GM18499 (cell line): ENCODE results near the gene LMAN1L.

Experiments used
- ATAC-seq: cut with Tn5 transposase; IDR thresholded peaks from one replicate; pipeline ENCODE4 v1.9.1; 2021; ENCODE audit warnings: moderate number of reproducible peaks; ENCODE audit not compliant: insufficient read depth, unreplicated experiment

The LMAN1L gene

DNA sequence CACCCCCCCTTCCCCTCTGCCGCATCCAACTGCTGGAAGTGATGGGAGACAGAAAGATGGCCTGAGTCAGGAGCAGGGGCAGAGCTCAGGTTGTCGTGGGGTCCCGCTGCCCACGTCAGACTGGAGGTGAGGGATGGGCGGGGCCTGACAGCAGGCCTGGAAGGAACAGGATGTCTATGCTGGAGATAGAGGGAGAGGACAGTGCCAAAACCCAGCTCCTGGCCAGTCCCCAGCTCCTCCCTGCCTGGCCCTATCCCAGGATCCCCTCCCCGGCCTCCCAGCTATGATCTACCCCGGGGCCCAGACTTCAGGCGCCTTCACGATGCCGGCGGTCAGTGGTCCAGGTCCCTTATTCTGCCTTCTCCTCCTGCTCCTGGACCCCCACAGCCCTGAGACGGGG, at the start of gene LMAN1L:
Gene LMAN1L (plus strand): TSS at position 303 of the 400 bp plus-strand sequence. CDS start 20 bp downstream, at position 323.
- no peak for ATAC-seq

DNA sequence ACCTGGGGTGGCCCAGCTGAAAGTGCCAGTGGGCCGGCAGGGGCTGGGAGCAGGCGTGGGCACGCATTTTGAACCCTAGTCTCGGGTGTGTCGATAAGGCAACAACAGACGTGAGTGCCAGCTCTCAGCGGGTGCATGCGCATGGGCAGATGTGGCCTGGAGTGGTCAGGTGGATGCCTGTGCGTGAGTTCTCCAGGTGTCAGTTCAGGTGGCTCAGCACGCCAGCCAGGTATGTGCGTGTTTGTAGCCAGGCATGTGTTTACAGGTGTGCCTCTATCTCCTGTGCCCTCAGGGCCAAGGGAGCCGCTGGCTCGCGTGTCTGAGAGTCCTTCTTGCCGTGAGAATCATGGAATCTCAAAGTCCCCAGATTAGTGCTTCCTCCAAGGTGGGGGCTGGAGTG, 49.2 kb upstream of the LMAN1L start:
- no peak for ATAC-seq

DNA sequence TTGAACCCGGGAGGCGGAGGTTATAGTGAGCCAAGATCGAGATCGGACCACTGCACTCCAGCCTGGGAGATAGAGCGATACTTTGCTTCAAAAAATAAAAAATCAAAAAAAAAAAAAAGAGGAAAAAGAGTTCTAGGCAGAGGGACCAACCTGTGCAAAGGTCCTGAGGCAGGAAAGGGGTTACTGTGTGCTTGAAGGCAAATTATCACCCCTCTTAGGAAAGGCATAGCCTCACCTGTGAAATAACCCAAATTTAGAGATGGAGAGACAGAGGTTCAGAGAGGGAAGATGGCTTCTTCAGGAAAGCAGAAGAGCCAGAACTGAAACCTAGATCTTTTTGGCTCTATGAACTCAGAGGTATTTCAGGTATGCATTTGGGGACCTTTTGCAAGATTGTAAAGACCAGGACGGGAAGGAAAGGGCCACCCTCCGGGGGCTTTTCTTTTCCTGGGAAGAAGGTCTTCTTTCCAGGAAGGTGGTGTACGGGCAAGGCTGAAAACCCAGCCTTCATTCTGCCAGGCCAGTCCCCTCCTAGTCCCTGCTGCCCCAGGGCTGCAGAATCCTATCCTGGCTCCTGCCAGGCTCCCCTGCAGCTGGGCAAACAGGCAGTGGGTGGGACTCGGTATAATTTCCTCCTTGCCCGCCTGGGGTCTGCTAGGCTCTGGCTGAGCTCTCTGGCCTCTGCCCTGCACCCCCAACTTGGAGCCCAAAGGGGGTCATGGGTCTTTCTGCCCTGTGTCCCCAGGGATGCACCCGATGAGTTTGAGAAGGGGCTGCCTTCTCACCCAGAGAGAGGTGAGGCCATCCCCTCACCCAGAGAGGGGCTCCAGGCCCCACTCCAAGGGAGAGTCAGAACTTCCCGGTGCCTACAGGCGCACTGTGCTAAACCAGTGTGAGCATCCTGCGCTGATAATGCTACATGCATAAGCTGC, 45.2 kb upstream of the LMAN1L start:
- ATAC-seq = no peak

DNA sequence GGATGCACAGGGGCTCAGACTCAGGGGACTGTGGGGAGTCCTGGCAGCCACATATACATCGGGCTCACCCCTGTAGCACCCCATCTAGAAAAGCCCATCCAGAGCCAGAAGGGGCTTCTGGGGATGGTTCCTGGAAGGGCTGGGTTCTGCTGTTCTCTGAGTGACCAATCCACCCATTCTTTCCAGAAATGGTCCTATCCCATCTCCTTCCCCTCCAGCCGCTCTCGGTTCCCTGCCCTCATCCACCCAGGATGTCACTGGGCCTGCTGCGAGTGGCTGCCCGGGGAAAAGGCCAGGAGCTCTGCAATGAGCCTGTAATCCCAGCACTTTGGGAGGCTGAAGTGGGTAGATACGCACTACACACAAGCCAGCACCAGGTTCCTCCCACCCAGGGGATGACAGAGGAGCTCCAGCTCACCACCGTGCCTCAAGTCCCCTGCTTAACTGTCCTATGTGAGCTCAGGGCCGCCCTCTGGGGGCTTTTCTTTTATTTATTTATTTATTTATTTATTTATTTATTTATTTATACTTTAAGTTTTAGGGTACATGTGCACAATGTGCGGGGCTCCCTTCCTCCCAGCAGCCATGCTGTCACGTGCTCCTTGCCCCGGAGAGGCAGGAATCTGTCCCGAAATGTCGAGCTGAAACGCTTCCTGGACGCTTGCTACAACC, 44.4 kb upstream of the LMAN1L start:
- ATAC-seq = no peak

DNA sequence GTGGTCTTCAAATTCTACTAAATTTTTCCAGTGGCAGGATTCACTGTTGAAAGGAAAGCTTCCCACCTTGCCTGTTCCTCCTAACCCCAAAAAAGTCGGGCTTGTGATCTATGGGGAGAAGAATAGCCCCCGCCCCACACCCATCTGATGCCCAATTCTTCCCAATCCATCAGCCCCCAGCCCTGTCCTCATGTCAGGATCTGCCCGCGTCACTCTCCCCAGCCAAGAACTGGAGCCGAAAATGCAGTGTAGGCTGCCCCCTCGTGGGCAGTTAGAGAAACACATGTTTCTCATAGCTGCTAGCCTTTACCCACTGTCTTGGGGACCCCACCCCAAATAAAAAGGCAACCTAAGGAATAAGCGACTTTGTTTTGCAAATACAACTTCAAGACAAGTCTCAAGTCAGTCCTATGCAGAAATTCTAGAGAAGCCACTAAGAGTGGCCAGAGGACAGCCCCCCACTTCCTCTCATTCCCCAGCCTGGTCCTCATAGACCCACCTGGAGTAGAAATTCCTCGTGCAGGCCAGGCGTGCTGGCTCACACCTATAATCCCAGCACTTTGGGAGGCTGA, 43.8 kb upstream of the LMAN1L start:
- ATAC-seq = no peak

DNA sequence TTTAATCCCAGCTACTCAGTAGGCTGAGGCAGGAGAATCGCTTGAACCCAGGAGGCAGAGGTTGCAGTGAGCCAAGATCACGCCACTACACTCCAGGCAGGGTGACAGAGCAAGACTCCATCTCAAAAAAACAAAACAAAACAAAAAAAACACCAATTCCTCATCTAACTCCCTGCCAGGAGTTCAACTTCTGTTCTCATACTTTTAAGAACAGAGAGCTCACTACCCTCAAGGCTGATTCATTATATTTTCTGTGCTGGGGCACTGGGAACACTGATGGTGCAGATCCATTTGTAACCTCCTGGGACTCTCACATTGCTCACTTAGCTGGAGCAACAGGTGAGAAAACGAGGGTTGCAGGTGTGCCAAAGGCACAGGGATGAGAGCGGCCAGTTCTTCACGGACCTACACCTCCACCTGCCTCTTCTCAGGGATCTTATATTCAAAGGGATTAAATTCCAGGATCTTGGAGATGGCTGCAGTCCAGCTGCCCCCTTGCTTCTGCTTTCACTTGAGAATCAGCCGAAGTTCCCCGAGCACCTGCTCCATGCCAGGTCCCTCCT, 43.1 kb upstream of the LMAN1L start:
- no peak for ATAC-seq

DNA sequence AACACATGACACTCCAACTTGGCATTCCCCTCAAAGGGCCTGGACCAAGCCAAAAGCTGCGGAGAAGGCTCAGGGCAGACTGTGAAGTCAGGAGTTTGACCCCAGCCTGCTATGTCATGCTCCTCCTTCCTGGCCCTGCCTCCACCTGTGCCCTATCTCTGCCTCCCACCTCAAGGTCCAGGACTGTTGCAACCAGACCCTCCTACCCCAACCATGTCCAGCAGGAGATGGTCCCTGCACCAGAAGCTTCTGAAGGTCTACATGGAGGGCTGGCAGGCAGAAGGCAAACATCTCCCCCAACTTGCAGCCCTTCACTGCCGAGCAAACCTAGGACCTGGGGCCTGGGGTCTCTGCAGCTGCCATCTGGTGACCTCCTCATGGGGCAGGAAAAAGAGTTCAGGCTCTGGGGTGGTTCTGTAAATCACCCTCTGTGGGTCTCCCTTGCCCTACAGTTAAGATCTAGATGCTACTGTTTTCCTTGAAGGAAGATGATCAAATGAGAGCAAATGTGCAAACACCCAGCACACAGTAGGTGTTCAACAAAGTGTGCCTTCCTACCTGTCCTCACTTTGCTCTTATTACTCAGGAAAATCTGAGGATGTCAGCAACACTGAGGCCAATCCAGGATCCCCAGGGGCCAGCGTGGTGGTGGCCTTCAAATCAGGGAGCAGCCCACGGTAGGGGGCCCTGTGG, 42.3 kb upstream of the LMAN1L start:
- no peak for ATAC-seq

DNA sequence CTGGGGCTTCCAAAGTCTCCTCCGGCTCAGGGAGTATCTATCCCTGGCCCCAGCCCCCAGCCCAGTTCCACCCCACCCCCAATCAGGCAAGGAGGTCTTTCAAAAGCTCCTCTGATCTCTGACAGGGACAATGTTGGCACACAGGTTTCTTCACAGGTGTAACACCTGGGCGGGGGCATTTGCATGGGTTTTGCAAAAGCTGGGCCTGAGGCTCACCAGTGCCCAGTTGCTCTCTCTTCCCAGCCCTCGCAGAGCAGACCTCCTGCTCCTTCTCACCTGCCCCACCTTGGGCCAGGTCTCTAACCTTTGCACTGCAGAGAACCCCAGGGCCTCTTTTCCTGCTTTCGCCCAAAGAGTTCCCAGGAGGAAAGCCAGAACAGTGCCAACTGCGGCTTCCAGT, 39.3 kb upstream of the LMAN1L start:
- no peak for ATAC-seq

DNA sequence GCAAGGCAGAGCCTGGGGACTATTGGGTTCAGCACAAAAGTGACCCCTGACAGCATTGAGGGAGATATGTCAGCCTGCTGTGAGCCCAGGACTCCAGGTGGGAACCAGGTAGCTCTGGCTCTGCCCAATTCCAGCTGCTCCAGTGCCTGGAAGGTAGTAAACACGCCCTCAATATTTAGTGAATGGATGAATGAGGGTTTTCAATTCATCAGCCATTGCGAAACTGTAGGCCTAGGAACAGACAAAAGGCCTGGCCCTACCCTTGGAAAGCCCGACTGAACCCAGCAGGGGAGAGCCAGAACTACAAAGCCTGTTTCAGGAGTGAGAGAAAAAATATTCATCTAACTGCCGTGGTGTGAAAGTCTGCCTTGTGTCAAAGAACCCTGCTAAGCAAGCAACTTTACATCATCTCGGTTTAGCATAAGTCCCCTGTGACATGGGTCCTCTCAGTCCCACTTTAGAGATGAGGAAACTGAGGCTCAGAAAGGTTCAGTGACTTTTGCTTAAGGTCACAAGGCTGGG, 38.8 kb upstream of the LMAN1L start:
- ATAC-seq = no peak

DNA sequence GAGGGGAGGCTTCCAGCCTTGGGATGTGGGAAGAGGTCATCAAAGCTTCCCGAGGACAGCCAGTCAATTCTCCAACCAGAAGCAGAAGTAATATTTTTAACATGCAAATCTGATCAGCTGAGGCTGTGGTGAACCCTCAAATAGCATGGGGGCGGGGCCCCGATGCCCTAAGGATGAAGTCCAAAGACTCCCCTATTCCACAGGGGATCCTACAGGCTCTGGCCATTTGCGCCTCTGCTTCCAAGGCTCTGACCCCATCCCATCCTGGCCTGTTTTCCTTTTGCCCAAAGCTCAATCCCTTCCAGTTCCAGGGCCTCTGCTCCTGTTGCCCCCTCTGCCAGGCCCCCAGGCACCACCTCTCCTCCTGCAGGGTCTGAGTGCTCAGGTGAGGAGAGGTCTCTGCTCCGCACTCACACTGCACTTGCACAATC, 37.5 kb upstream of the LMAN1L start:
- ATAC-seq = no peak

DNA sequence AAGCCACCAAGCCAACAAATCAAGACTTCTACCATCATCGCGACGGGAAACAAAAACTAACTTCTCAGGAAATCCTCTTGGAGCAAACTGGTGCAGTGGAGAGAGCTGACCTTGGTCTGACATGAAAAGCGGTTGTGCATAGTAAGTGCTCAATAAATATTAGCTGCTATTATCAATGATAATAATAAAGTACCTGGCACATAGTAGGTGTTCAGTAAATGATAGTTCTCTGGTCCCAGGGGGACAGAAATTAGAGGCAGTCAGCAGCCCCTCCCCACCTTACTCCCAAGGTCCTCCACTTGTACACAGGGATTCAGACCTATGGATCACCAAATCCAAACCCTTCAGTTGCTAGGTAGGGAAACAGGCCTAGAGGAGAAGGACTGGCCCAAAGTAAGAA, 36.7 kb upstream of the LMAN1L start:
- no peak for ATAC-seq

DNA sequence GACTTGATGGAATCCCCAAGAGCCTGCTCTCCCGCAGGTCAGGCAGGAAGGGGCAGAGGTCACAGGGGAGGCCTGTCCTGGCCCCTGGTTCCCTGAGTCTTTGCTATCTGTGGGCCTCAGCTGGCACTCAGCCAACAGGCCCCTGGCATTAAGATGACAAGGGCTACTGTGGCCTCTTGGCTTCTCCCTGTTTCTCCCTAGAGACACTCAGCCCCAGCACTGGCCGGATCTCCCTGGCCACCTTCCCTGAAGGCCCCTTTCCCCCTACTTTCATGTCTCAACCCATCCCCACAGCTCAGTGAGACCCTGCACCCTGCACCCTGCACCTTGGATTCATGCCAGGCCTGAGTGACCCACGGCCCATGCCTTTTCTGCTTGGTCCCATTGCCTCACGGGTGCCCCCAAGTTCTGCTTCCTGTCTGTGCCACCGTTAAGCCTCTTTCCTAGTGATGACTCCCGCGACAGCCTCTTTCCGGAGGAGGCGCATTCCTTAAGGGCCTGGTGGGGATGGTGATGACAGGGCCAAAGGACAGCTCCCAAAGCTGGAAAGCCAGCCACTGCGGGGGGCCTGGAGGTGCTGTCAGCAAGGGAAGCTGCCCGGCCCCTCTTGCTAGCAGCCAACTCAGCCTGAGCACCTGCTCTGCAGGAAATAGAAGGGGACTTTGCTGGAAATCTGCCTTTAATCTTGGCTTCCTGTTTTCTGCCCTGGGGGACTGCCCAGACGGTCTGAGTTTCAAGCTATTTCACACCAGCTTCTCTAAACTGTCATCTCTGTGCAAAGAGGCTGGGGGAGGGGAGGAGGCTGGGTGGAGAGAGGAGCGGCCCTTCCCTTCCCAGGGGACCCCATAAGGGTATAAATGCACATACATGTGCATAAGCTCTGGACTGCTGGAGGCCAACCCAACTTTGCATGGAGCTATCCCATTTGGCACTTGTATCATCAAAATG, 35.5 kb upstream of the LMAN1L start:
- no peak for ATAC-seq

DNA sequence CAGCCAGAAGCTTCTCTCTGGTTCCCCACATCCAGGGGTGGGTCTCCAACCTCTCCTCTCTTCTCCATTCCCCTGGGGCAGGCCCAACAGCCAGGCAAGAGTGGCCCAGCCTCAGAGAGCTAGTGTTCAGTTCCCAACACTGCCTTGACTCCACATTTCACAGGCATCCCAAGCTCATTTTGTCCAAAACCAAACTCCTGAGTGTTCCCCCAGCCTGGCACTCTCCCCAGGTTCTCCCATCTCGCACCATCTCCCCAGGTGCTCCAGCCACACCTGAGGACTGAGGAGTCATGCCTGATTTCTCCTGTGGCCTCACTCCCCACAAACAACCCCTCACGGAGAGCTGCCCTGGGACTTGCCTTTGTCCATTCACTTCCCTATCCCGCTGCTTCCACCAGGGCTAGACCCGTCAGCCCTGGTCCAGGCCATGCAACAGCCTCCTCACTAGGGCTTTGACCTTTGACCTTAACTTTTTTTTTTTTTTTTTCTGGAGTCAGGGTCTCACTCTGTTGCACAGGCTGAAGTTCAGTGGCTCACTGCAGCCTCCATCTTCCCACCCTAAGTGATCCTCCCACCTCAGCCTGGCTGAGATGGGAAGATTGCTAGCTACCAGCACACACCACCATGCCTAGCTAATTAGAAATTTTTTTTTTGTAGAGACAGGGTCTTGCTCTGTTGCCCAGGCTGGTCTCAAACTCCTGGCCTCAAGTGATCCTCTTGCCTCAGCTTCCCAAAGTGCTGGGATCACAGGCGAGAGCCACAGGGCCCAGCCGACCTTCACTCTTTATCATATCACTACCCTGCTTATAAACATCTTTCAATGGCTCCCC, 34.7 kb upstream of the LMAN1L start:
- ATAC-seq = no peak

DNA sequence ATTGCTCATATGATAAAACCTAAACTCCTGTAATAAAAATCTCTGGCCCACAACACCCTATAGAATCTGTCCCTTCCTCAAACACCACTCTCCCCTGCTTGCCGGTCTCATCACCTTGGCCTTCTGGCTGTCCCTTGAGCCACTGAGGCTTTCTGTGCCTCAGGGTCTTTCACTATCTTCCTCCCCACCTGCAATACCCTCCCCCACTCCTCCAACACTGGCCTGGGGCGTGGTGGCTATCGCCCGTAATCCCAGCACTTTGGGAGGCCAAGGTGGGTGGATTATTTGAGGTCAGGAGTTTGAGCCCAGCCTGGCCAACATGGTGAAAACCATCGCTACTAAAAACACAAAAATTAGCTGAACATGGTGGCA, 34.0 kb upstream of the LMAN1L start:
- no peak for ATAC-seq

DNA sequence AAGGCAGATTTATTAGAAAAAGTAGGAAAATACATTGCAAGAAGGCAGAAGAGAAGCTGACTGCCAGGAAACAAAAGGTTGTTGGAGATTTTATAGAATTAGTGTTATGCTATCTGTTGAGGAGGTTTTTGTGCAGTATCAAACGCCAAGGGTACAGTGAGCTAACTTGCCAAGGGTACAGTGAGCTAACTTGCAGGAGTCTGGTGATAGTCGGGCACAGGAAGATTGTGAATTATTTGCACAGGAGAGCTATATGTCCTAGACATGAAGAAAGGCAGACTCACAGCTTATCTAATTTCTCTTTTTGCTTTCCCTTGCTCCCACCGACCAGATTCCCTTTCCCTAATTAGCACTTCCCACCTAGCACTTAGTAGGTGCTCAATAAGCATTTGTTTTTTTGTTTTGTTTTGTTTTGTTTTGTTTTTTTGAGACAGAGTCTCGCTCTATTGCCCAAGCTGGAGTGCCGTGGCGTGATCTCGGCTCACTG, 33.4 kb upstream of the LMAN1L start:
- no peak for ATAC-seq

DNA sequence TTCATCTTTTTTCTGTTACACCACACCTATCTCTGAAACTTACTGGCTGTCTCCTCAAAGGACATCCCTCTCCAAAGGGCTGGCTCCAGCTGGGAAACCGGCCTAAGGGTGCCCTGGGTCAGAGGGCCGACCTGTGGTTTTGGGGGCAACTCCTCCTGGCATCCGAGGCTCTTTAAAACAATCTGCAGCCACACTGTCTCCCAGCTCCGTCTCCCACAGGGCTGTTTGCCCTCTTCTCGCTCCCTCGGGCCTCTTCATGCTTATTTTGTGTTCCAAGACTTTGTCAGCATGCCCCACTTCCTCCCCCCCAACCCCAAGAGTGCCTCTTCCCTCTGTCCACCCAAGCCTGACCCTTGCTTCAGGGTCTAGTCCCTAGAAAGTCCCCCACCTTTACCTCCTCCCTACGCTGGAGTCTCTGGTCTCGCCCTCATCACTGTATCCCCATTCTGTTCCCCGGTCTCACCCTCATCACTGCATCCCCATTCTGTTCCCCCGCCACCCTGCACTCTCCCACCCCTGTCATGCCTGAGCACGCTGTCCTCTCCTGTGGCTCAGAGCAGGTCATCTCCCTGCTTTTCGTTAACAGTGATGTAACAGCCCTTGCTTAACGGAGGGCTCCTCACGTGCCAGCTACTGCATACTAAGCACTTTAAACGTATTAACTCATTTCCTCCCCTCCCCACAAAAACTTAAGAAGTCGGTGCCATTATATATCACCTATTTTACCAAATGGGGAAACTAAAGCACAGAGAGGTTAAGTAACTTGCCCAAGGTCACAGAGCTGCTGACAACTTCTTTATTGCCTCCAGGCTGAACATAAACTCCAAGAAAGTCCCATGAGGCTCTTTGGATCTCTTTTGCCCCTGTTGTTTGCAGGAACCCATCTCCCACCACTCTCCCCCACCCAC, 31.9 kb upstream of the LMAN1L start:
- no peak for ATAC-seq
